ENCODE measurements around the gene ITIH2. TPM values are rescaled to one million over a fixed set of nuclear protein-coding genes. Genes with fewer than 3 reads are reported as not detected.

ITIH2 gene
- total and polyA plus RNA-seq, 8 donors, result 0.05 to 3.3 TPM; not detected in 6

GRCh38 chr10:7715515-7715914 lies 12.4 kb downstream of the ITIH2 start:
- DNase-seq, result no peak
- no peaks in the 10 kb centered on the region for H3K36me3 ChIP-seq
- no peaks in the 10 kb centered on the region for H3K9me3 ChIP-seq
- H3K27me3 ChIP-seq, result peaks cover 0 to 6% (median 5%) of the 10 kb centered on the region in 3 donors
- TF ChIP-seq EP300 (IDR thresholded peaks at IDR 0.05), result no peak
- TF ChIP-seq POLR2A (IDR thresholded peaks at IDR 0.05), result no peak
- no peak for TF ChIP-seq CTCF (IDR thresholded peaks at IDR 0.05)
- TF ChIP-seq POLR2AphosphoS5 (IDR thresholded peaks at IDR 0.05), result no peak
- H3K27ac ChIP-seq, result no peak overlapping the region
- H3K4me3 ChIP-seq, result no peak overlapping the region
- no peaks in the 10 kb centered on the region for H3K4me1 ChIP-seq
- 82 to 94% (median 87%) methylated on average over 7 of the region's 7 CpGs for WGBS, 5 donors
- intact Hi-C loops (cut with DNase I; ENCODE audit: low total_unique reads), result no loop called here

- Histone ChIP-seq H3K36me3 (no peaks in the 10 kb centered on the region), H3K4me3 (no peak overlapping the region), H3K4me1 (no peaks in the 10 kb centered on the region), H3K27me3 (peaks cover 0 to 6% (median 5%) of the 10 kb centered on the region in 3 donors), H3K9me3 (no peaks in the 10 kb centered on the region), H3K27ac (no peak overlapping the region)
- TF ChIP-seq EP300 (IDR thresholded peaks at IDR 0.05), result no peak
- TF ChIP-seq CTCF (IDR thresholded peaks at IDR 0.05), result no peak
- TF ChIP-seq POLR2A (IDR thresholded peaks at IDR 0.05), result no peak
- TF ChIP-seq POLR2AphosphoS5 (IDR thresholded peaks at IDR 0.05), result no peak
- intact Hi-C loops (cut with DNase I; ENCODE audit: low total_unique reads), result no loop called here
- WGBS, 5 donors, result 68 to 87% (median 78%) methylated on average over 5 of the region's 5 CpGs
- DNase-seq, result no peak
Measured at GRCh38 chr10:7717767-7718166, 14.7 kb downstream of the ITIH2 start.

DNA sequence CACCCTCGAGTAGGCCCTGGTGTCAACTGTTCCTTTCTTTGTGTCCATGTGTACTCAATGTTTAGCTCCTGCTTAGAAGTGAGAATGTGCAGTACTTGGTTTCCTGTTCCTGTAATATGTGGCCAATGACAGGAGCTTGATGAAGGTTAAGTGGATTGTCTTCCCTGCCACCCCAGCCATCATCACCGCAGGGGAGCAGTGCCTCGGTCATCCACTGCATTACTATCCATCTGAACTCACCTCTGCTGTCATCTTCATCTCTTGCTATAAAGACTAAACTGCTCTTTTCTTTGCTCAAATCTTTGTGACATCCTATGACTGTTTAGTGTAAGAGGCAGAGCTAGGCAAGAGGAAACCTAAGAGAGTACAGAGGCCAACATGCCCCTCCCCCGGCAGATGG lies 15.6 kb downstream of the ITIH2 start:
- Histone ChIP-seq H3K36me3 (no peaks in the 10 kb centered on the region), H3K27ac (no peak overlapping the region), H3K27me3 (peaks cover 0 to 6% (median 5%) of the 10 kb centered on the region in 3 donors), H3K4me1 (no peaks in the 10 kb centered on the region), H3K9me3 (no peaks in the 10 kb centered on the region), H3K4me3 (no peak overlapping the region)
- DNase-seq, result no peak
- no peak for TF ChIP-seq POLR2AphosphoS5 (IDR thresholded peaks at IDR 0.05)
- TF ChIP-seq POLR2A (IDR thresholded peaks at IDR 0.05), result no peak
- no peak for TF ChIP-seq EP300 (IDR thresholded peaks at IDR 0.05)
- no peak for TF ChIP-seq CTCF (IDR thresholded peaks at IDR 0.05)
- 77 to 80% (median 78%) methylated on average over 4 of the region's 4 CpGs for WGBS, 5 donors
- intact Hi-C loops (cut with DNase I; ENCODE audit: low total_unique reads), result no loop called here

GRCh38 chr10:7720478-7720877 lies 17.4 kb downstream of the ITIH2 start:
- 72 to 80% (median 76%) methylated on average over 10 of the region's 10 CpGs for WGBS, 5 donors
- intact Hi-C loops (cut with DNase I; ENCODE audit: low total_unique reads), result no loop called here
- H3K27me3 ChIP-seq, result peaks cover 0 to 6% (median 5%) of the 10 kb centered on the region in 3 donors
- H3K4me1 ChIP-seq, result no peaks in the 10 kb centered on the region
- H3K27ac ChIP-seq, result no peak overlapping the region
- DNase-seq, result no peak
- no peaks in the 10 kb centered on the region for H3K9me3 ChIP-seq
- no peak for TF ChIP-seq POLR2AphosphoS5 (IDR thresholded peaks at IDR 0.05)
- no peak for TF ChIP-seq EP300 (IDR thresholded peaks at IDR 0.05)
- TF ChIP-seq POLR2A (IDR thresholded peaks at IDR 0.05), result no peak
- TF ChIP-seq CTCF (IDR thresholded peaks at IDR 0.05), result no peak
- no peaks in the 10 kb centered on the region for H3K36me3 ChIP-seq
- no peak overlapping the region for H3K4me3 ChIP-seq

All from stomach (tissue), 9 donors.